PC-9 (cell line): ENCODE measurements around the gene NTNG1. TPM values are rescaled to one million over a fixed set of nuclear protein-coding genes. Genes with fewer than 3 reads are reported as not detected.

Experiments used
- BruUV-seq: library from RNA; stranded (reverse); fragments of 400-500 nt; replicated peaks from 2 replicates; lab custom pipeline; 2021; lab: Mats Ljungman, UMichigan
- CTCF ChIA-PET: fragments of 300-600 bp; sonication (Branson Sonifier 250); formaldehyde crosslinking; loops from one replicate; lab custom pipeline; 2022; ENCODE audit warnings: antibody characterized with exemption; lab: Charles Lee
- POLR2A ChIA-PET: fragments of 300-600 bp; sonication (Branson Sonifier 250); formaldehyde crosslinking; loops from one replicate; lab custom pipeline; 2022; ENCODE audit warnings: antibody characterized with exemption; ENCODE audit not compliant: unreplicated experiment; lab: Charles Lee
- DNase-seq, 2 experiments: peaks; one replicate each; pipeline versions ENCODE4 v3.0.0 to v3.0.0-alpha.2; 2015 to 2022; ENCODE audit warnings: mixed read lengths in 1 of 2
- H2AFZ ChIP-seq: fragments of 200-600 bp; sonication (generic); 2 replicates; pipeline ENCODE4 v1.8.1; 2017; ENCODE audit warnings: antibody characterized with exemption
- H3F3A ChIP-seq: fragments of 200-600 bp; sonication (generic); 2 replicates; pipeline ENCODE4 v1.8.1; 2017; ENCODE audit warnings: antibody characterized with exemption, mild to moderate bottlenecking, low read depth; ENCODE audit not compliant: insufficient read depth
- H3K27ac ChIP-seq: fragments of 200-600 bp; sonication (generic); 2 replicates; pipeline ENCODE4 v1.6.1; 2016; ENCODE audit warnings: mixed run types
- H3K27me3 ChIP-seq: fragments of 200-600 bp; sonication (generic); 2 replicates; pipeline ENCODE4 v1.6.1; 2016; ENCODE audit warnings: low read depth, mixed run types; ENCODE audit not compliant: insufficient read depth
- H3K36me3 ChIP-seq: fragments of 200-600 bp; sonication (generic); 2 replicates; pipeline ENCODE4 v1.6.1; 2016; ENCODE audit warnings: low read depth, mixed run types
- H3K4me1 ChIP-seq: fragments of 200-600 bp; sonication (generic); replicated peaks from 2 replicates; pipeline ENCODE4 v1.6.1; 2016; ENCODE audit warnings: mixed run types; ENCODE audit not compliant: insufficient read depth
- H3K4me2 ChIP-seq: fragments of 200-600 bp; sonication (generic); 2 replicates; pipeline ENCODE4 v1.6.1; 2017; ENCODE audit warnings: mixed run types
- H3K4me3 ChIP-seq: fragments of 200-600 bp; sonication (generic); 2 replicates; pipeline ENCODE4 v1.6.1; 2016; ENCODE audit warnings: mixed run types
- H3K79me2 ChIP-seq: fragments of 200-600 bp; sonication (generic); 2 replicates; pipeline ENCODE4 v1.6.1; 2017; ENCODE audit warnings: low read depth, mixed run types
- H3K9me2 ChIP-seq: fragments of 200-600 bp; sonication (generic); 2 replicates; pipeline ENCODE4 v1.8.1; 2017; ENCODE audit warnings: mild to moderate bottlenecking; ENCODE audit not compliant: insufficient read depth
- H3K9me3 ChIP-seq: fragments of 200-600 bp; sonication (generic); 2 replicates; pipeline ENCODE4 v1.8.1; 2016; ENCODE audit warnings: low read depth; ENCODE audit not compliant: insufficient read depth
- H4K20me1 ChIP-seq: fragments of 200-600 bp; sonication (generic); 2 replicates; pipeline ENCODE4 v1.8.1; 2017; ENCODE audit not compliant: insufficient read depth
- CTCF ChIP-seq: fragments of 200-600 bp; sonication (generic); conservative IDR thresholded peaks from 2 replicates; pipeline ENCODE4 v1.6.1; 2017; ENCODE audit warnings: mixed run types, antibody characterized with exemption, mild to moderate bottlenecking, moderate library complexity
- EZH2 ChIP-seq: fragments of 200-600 bp; sonication (generic); IDR thresholded peaks from 2 replicates; pipeline ENCODE4 v1.8.0; 2017; ENCODE audit warnings: antibody characterized with exemption, low read depth
- intact Hi-C: fragments of 100-400 bp; cut with micrococcal nuclease; formaldehyde crosslinking; loops from one replicate; pipeline ENCODE4 v1.10.0; 2022; ENCODE audit not compliant: unreplicated experiment
- total RNA-seq: library from RNA; stranded (reverse); gene quantifications from 2 replicates; pipeline ENCODE4 v1.2.3, GENCODE V29; 2021

The NTNG1 gene
- total RNA-seq, 1 experiment from 2014 or later: not detected

- H3K36me3 ChIP-seq: no peaks in the 10 kb centered on the region
- H4K20me1 ChIP-seq: no peaks in the 10 kb centered on the region
- H3K27me3 ChIP-seq: no peaks in the 10 kb centered on the region
- POLR2A ChIA-PET: no interaction called here
- TF ChIP-seq EZH2 (no peak), CTCF (no peak)
- intact Hi-C loops: no loop called here
- CTCF ChIA-PET: no interaction called here
- no peak overlapping the region for H2AFZ ChIP-seq
- BruUV-seq: no TSS peak
- DNase-seq: no peak
- no peak overlapping the region for H3K4me2 ChIP-seq
- H3F3A ChIP-seq: no peaks in the 10 kb centered on the region
- no peaks in the 10 kb centered on the region for H3K79me2 ChIP-seq
- no peaks in the 10 kb centered on the region for H3K9me3 ChIP-seq
- no peaks in the 10 kb centered on the region for H3K9me2 ChIP-seq
- H3K27ac ChIP-seq: no peak overlapping the region
- H3K4me3 ChIP-seq: no peak overlapping the region
- H3K4me1 ChIP-seq: no peaks in the 10 kb centered on the region
Observed at GRCh38 chr1:107243461-107243860, 102.6 kb downstream of the NTNG1 start.

- no peak for TF ChIP-seq CTCF
- TF ChIP-seq EZH2: no peak
- no peaks in the 10 kb centered on the region for H4K20me1 ChIP-seq
- no peaks in the 10 kb centered on the region for H3K9me3 ChIP-seq
- H3K79me2 ChIP-seq: no peaks in the 10 kb centered on the region
- no peaks in the 10 kb centered on the region for H3K27me3 ChIP-seq
- CTCF ChIA-PET: no interaction called here
- no peaks in the 10 kb centered on the region for H3K36me3 ChIP-seq
- no peak overlapping the region for H3K4me2 ChIP-seq
- POLR2A ChIA-PET: no interaction called here
- no peaks in the 10 kb centered on the region for H3K4me1 ChIP-seq
- DNase-seq: no peak
- H3F3A ChIP-seq: no peaks in the 10 kb centered on the region
- no peak overlapping the region for H3K27ac ChIP-seq
- H3K9me2 ChIP-seq: no peaks in the 10 kb centered on the region
- H3K4me3 ChIP-seq: no peak overlapping the region
- intact Hi-C loops: no loop called here
- H2AFZ ChIP-seq: no peak overlapping the region
- BruUV-seq: no TSS peak
Observed at GRCh38 chr1:107244709-107245500, 104.1 kb downstream of the NTNG1 start.

- H2AFZ ChIP-seq: no peak overlapping the region
- no peak overlapping the region for H3K27ac ChIP-seq
- H3F3A ChIP-seq: no peaks in the 10 kb centered on the region
- no peaks in the 10 kb centered on the region for H4K20me1 ChIP-seq
- H3K4me2 ChIP-seq: no peak overlapping the region
- ChIA-PET CTCF (interaction anchor here (0.6 kb wide), 1 partner anchor 498 kb away, joined by 3 read pairs; no protein-coding TSS in a partner anchor), POLR2A (no interaction called here)
- H3K79me2 ChIP-seq: no peaks in the 10 kb centered on the region
- no peaks in the 10 kb centered on the region for H3K9me2 ChIP-seq
- BruUV-seq: no TSS peak
- no peaks in the 10 kb centered on the region for H3K27me3 ChIP-seq
- intact Hi-C loops: no loop called here
- DNase-seq: no peak
- no peaks in the 10 kb centered on the region for H3K9me3 ChIP-seq
- no peaks in the 10 kb centered on the region for H3K4me1 ChIP-seq
- TF ChIP-seq EZH2 (no peak), CTCF (no peak)
- no peak overlapping the region for H3K4me3 ChIP-seq
- H3K36me3 ChIP-seq: no peaks in the 10 kb centered on the region
Observed at GRCh38 chr1:107246775-107247345, 106.0 kb downstream of the NTNG1 start.
